HT1080 (cell line): Measurements from ENCODE around the gene DRAM1. TPM values are rescaled to one million over a fixed set of nuclear protein-coding genes. Genes with fewer than 3 reads are reported as not detected.

ENCODE experiments used
- DNase-seq: peaks from one replicate; pipeline ENCODE4 v3.0.0-alpha.2; 2015; ENCODE audit warnings: low read depth
- total RNA-seq: library from RNA; depleted of rRNA; stranded (reverse); fragments of >200 nt; shearing (Covaris generic); gene quantifications from 2 replicates; pipeline ENCODE4 v1.2.3, GENCODE V29; 2014

The DRAM1 gene
- total RNA-seq, 1 experiment from 2014 or later = 20.8 TPM

DNA sequence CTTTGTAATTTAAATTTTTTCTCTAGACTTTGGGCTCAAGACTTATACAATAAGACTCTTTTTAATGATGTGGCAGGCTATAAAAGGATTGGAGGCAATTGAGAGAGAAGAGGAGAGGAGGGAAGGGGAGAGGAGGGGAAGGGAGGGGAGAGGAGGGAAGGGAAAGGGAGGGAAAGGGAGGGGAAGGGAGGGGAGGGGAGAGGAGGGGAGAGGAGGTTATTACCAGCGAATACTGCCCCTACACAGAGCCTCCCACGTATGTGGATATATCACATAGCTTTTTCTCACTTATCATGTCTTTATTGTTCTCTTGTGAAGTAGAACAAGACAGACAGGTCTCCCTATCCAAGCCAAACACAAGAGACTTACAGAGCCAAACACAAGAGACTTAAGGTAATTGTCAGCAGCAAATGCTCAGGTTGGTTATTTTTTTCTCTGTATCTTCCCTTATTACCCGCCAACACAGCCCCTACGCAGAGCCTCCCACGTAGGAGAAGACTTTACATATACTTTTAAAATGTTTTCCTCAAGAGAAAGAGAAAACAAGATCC, 63.1 kb downstream of the DRAM1 start:
- DNase-seq = no peak

GRCh38 chr12:101941306-101942249, 64.2 kb downstream of the DRAM1 start:
- no peak for DNase-seq

DNA sequence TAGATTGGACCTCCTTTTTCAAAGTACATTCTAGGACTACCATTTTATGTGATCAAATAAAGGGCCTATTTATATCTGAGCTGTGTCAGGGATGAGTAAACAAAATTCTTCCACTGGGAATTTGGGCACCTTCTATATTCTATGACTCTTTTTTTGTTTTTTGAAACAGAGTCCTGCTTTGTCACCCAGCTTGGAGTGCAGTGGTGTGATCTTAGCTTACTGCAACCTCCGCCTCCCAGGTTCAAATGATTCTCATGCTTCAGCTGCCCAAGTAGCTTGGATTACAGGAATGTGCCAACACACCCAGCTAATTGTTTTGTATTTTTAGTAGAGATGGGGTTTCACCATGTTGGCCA, 64.8 kb downstream of the DRAM1 start:
- no peak for DNase-seq

- no peak for DNase-seq
Measured at GRCh38 chr12:101945369-101946232, 68.2 kb downstream of the DRAM1 start.

- DNase-seq = no peak
Measured at GRCh38 chr12:101946233-101946611, 68.8 kb downstream of the DRAM1 start.

DNA sequence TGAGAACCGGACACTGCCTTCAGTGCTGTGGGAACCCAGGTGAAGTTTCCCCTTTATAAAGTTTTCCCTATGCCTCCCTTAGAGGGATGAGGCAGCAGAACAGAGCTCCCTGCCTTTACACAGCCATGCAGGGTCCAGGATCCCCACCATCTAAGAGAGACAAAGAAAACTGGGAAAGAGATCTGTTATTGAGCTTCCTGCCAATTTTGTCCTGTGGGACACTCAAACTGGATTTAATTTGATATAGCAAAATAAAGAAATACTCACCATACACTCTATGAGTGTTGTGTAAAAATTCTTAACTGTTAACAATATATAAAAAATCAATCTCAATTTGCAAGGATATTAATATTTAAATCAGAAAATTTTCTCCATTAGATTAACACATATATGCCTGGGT, 69.9 kb downstream of the DRAM1 start:
- no peak for DNase-seq

DNA sequence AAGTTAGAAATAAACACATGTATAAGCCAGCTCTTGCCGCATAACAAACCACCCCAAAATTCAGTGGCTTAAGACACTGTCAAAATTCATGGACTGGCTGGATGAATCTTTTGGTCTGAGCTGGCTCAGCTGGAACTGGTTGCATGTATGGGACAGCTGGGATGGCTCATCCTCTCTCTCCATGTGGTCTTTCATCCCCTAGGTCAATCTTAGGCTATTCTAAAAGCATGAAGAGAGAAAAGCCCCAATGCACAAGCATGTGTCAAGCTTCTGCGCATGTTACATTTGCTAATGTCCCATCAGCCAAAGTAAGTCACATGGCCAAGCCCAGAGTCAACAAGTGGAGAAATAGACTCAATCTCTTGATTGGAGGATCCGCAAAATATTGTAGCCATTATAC, 71.0 kb downstream of the DRAM1 start:
- no peak for DNase-seq

- DNase-seq = no peak
Measured at GRCh38 chr12:101951002-101951670, 73.8 kb downstream of the DRAM1 start.

DNA sequence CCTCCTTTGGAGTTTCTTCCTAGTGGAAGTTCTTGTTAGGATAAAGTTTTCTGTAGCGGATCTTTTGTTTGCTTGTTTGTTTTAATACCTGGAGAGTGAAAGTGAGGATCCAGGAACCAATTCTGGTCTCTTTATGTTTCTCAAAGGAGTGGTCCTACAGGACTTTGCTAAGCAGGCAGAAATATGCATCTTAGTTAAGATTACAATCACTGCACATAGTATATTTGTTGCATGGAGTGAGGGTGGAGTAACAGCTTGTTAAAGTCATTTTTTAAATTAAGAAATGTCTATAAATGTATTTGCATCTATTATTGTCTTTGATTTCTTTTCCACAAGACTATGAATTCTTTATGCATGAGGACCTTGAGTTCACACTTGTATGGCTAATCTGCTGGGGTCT, 76.7 kb downstream of the DRAM1 start:
- DNase-seq = no peak

DNA sequence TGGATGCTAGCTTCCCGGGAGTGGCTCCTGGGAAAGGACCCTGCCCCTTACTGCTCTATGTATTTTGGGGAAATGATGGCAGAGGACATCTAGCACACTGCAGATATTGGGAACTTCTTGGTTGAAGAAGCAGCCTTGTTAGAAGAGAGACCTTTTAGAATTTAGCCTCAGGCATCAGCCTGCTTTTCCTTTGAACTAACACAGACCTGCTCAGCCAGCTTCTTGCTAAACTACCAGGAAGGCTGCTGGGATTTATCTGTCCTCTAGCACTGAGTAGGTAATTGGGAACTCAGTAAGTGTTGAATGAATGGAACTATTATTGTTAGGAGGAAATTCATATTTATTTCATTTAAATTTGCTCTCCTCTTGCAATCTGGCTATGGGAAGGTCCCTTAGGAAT, 77.3 kb downstream of the DRAM1 start:
- DNase-seq = no peak

GRCh38 chr12:101957252-101957959, 80.0 kb downstream of the DRAM1 start:
- DNase-seq = no peak

DNA sequence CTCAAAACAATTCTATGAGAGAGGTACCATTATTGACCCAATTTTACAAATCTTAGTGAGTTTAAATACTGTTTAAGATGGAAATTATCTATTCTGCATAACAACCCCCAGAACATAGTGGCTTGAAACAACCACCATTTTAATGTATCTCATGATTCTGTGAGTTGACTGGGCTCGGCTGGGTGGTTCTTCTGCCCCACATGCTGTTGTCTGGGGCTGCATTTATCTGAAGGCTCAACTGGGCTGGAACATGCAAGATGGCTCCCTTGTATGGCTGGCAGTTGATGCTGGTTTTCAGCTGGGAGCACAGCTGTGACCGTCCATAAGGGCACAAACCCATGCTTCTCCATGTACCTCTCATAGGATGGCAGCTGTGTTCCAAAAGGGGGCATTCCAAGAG, 82.2 kb downstream of the DRAM1 start:
- DNase-seq = no peak

GRCh38 chr12:101962486-101962885, 85.1 kb downstream of the DRAM1 start:
- peak; percentile 76 for DNase-seq

- no peak for DNase-seq
Measured at GRCh38 chr12:101963697-101964096, 86.3 kb downstream of the DRAM1 start.

DNA sequence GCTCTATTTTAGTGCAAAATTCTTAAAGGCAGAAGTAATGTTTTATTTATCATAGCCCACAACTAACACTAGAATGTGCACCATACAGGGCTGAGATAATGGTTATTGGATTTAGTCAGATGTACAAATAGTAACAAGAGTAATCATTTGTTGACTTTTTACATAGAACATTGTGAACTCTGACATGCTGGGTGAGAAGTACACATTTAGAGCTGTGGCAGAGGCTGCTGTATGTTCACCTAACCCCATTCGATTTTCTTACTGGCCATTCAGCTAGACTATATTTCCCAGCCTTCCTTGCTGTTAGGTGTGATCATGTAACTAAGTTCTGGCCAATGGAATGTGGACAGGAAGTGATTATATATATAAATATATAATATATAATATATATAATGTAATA, 89.1 kb downstream of the DRAM1 start:
- no peak for DNase-seq

DNA sequence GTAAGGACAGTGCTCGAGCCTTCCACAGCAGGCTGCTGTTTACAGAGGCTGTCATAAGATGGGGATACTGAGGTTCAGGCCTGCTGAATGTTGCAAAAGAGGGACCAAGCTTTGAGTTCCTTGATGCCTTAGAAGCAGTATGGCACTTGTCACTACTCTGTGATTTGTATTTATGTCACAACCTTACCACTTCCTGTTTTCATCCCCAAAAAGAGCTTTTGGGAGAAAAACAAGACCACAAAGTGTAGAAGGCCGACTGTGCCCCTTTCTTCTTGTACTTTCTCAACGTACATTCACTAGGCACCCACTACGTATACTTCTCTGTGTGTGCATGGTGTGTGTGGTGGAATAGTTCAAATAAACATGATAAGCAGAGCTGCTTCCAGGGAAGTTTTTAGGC, 90.1 kb downstream of the DRAM1 start:
- no peak for DNase-seq

- DNase-seq = peak; percentile 80
Measured at GRCh38 chr12:101968770-101969169, 91.4 kb downstream of the DRAM1 start.
